H54 (cell line): ENCODE results near the gene TRIM42.

Experiments
- DNase-seq: peaks from one replicate; pipeline ENCODE4 v3.0.0; 2011; ENCODE audit warnings: low spot score, mixed read lengths; ENCODE audit not compliant: insufficient read length
- FAIRE-seq: peaks from 3 replicates; lab custom pipeline; 2011; peaks lifted over from hg19 to GRCh38; lab: Jason Lieb, UNC
- POLR2A ChIP-seq: IDR thresholded peaks from 2 replicates; pipeline ENCODE4 v1.6.1; 2011; ENCODE audit warnings: low read depth, mild to moderate bottlenecking, low read length

TRIM42 gene

DNA sequence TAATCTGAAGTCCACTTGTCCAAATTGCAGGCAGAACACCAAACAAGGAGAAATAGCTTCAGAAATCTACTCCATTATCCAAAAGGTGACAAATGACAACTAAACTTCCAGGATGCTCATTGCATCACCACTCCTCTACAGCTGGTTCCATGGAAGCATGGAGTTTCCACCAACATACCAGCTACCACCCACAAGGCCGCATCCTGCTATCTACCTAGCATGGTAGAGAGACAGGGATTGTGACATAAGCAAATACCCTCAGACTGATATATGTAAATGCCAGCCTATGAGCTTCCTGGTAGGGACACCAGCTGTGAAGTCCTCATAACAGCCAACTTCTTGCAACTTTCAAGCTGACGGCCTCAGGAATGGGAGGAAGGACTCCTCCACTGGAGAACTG is at the start of gene TRIM42:
Gene TRIM42, plus strand, starts transcription at position 301 of the 400 bp plus-strand sequence. CDS start 166 bp downstream, outside the sequence.
- no peak for TF ChIP-seq POLR2A
- DNase-seq (no peak), FAIRE-seq (no peak)

DNA sequence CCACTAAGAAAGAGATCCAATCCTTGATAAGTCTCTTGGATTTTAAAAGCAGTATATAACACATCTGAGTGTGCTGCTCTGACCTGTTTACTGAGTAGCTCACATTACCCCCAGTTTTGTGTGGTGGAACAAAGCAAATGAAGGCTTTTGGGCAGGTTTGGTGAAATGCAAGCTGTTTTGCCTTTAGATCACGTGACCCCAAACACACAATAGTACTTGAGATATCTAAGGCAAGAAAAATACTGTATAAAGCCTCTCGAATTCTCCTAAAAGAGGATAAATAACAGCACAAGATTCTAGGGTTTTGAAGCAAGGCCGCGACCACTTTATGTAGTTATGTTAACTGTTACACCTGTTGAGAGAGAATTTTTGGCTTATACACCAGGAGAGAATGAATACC is 49.3 kb upstream of the TRIM42 start:
- no peak for TF ChIP-seq POLR2A
- DNase-seq: no peak
- FAIRE-seq: no peak

DNA sequence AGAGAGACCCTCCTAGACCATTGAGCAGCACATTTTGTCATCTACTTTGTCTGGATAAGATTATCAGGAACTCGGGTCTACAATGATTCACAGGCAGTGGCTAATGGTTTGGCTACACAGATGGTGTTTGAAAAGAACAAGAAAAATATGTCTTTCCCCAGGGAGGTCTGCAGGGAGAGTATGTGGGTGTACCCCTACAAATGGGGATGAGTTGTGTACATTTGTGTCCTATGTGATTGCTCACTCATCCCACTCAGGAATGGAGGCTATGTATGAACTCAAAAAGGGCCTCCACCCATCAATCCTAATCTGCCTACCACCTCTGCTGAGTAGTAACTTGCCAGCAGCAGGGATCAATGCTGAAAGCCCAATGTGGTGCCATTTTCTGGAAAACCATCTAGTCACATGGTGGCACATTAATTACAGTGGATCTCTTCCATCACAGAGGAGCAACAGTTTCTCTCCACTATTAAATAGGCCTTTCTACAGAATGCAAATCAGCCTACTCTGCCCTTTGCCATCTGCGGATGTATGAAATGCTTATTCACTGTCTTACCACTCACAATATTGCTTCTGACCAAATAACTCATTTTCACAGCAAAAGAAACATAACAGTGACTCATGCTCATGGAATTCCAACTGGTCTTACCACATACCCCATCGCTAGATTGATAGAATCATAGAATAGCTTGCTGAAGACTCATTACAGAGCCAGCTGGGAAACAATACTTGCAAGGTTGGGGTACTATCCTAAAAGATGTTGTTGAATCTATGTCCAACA is 48.3 kb upstream of the TRIM42 start:
- DNase-seq: peak; percentile 7
- FAIRE-seq: peak; percentile 94
- no peak for TF ChIP-seq POLR2A

DNA sequence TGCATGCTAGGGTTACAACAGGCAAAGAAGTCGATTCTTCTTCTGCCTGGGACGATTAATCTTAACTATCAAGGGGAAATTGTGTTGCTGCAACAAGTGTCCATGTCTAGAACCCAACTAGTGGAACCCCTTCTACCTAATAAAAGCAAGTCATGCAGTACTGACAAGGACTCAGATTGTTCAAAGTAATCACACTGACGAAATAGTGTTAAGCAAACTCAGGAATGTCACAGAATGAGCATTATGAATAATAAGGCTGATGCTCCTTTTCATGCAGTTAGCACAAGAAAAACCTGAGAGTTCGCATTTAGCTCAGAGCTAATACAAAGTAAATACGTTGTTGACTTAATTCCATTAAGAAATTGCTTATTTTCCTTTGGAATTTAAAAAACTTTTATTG is 47.5 kb upstream of the TRIM42 start:
- no peak for DNase-seq
- no peak for TF ChIP-seq POLR2A
- FAIRE-seq: no peak

DNA sequence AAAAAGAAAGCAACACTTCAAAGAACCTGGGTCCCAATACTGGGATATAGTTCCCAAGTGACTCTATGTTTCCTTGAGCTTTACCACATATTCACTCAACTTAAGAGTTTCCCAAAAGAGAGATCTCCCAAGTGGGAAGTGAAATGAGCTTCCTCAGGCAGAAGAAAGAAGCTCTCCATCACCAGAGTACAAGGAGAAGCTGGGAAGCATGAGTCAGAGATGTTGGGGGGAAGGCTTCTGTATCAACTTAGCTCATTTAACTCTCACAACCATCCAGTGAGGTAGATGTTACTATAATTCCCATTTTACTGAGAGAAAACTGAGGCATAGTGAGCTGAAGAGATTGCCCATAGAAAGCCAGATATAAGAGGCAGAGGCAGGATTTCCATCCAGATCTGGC is 47.0 kb upstream of the TRIM42 start:
- no peak for TF ChIP-seq POLR2A
- no peak for DNase-seq
- no peak for FAIRE-seq

DNA sequence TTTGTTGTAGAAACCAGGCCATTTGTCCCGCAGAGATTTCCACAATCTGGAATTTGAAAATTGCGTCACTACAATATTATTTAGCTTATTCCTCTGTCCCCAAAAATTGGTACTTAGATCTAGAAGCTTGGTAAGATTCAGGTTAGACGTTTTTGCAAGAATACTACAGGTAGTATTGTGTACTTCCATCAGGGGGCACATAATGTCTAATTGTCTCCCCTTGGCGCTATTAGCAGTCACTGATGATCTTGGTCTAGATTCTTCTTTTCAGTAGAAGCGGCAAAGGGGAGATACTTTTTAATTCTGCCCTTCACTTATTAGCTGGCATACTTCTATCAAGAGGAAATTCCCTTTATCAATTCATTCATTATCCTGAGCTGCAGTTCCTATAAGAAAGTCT is 42.6 kb upstream of the TRIM42 start:
- TF ChIP-seq POLR2A: no peak
- DNase-seq (no peak), FAIRE-seq (no peak)

DNA sequence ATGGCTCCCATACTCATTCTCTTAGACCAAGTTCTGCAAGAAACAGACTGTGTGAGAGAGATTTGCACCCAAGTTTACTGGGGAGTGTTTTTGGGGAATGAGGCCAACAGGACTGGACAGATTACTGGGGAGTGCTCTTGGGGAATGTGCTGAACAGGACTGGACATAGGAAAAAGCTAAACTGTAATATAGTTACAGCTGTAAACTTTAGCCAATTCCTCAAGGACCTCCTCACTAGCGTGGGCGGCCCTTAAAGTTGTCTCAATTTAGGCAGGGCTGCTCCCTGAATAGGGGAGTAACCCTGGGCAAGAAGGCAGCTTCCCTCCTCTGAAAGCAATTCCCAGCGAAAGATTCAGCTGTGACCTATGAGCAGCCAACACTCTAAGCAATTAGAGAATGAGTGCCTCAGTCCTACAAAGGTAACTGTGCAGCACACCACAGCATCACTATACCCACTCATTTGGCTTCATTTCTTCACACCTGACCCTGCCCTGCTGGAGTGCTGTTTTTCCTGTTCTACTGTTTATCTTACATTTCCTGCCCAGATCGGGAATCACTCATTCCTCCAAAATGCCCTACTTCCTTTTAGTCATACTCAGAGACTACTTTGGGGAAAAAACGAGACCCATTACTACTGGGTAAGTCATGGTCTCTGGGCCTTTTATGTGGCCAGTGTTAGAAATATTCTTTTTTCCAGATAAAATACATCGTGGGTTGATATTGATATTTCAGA is 41.3 kb upstream of the TRIM42 start:
- no peak for FAIRE-seq
- no peak for DNase-seq
- no peak for TF ChIP-seq POLR2A

DNA sequence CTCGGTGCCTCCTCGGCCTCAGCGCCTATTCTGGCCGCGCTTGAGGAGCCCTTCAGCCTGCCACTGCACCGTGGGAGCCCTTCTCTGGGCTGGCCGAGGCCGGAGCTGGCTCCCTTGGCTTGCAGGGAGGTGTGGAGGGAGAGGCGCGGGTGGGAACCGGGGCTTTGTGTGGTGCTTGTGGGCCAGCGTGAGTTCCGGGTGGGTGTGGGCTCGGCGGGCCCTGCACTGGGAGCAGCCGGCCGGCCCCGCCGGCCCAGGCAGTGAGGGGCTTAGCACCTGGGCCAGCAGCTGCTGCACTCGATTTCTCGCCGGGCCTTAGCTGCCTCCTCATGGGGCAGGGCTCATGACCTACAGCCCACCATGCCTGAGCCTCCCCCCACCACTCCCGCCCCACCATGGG is 26.6 kb upstream of the TRIM42 start:
- TF ChIP-seq POLR2A: no peak

DNA sequence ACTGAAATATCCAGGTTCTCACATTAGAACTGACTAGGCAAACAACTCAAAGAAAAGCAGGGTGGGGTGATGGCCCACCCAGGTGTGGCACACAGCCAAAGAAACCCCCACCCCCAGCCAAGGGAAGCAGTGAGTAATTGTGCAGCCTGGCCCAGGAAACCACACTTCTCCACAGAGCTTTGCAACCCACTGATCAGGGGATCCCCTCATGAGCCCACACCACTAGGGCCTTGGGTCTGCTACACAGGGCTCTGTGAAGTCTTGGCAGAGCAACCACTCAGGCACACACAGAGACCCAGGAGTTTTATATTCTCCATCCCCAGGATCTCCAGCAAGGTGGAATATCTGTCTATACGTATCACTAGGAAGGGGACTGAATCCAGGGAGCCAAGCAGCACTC is 22.2 kb upstream of the TRIM42 start:
- DNase-seq: no peak
- FAIRE-seq: no peak
- TF ChIP-seq POLR2A: no peak

More for the DNA sequence above, 26.6 kb upstream of the TRIM42 start:
- no peak for DNase-seq
- FAIRE-seq: no peak

DNA sequence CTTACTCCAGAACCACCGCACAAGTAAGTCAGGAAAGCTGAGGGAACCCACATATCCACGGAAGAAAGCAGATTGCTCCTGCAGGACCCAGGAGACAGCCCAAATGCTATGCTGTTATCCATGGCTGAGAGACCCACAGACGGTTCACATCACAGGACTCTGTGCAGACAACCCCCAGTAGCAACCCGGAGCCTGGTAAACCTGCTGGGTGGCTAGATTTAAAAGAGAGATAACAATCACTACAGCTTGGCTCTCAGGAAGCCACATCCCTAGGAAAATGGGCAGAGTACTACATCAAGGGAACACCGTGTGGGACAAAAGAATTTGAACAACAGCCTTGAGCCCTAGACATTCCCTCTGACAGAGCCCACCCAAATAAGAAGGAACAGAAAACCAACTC is 13.8 kb upstream of the TRIM42 start:
- FAIRE-seq (no peak), DNase-seq (no peak)
- no peak for TF ChIP-seq POLR2A

DNA sequence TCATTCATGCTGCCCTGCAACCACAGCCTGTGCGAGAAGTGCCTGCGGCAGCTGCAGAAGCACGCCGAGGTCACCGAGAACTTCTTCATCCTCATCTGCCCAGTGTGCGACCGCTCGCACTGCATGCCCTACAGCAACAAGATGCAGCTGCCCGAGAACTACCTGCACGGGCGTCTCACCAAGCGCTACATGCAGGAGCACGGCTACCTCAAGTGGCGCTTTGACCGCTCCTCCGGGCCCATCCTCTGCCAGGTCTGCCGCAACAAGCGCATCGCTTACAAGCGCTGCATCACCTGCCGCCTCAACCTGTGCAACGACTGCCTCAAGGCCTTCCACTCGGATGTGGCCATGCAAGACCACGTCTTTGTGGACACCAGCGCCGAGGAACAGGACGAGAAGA is 4.7 kb downstream of the TRIM42 start:
- DNase-seq: no peak
- no peak for FAIRE-seq
- TF ChIP-seq POLR2A: no peak

DNA sequence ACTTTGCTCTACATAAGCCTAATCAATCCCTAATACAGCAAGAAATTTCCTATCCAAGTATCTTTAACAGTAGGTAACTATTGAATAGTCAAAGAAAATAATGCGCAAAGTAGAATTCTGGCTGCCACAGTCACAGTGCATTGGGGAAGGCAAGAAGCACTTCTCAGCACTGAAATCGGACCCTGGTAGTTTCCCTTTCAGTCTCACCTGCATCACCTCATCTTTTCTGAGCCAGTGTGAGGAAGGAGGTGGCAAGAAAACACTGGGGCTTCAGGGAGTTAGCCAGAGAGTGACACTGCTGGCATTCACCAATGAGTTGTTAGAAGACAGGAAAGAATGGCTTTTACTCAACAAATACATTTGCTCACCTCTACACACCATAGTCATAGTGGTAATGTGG is 8.3 kb downstream of the TRIM42 start:
- DNase-seq (no peak), FAIRE-seq (no peak)
- TF ChIP-seq POLR2A: no peak

DNA sequence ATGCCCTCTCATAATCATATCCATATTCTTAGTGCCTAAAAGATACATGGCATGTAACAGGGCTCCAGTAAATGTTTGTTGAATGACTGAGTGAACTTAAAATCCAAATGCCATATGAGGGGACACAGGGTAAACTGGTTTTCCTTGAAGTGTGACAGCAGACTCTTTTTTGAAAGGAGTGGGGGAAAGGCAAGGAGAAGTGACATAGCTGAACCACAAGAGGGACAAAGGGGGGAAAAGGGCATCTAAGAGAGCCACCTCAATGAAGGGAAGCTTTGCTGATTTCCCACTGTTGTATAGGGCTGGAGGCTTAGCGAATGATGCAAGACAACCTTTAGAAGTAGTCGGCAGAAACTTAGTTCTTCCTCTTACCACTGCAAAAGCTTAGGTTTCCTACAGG is 9.1 kb downstream of the TRIM42 start:
- FAIRE-seq (no peak), DNase-seq (no peak)
- TF ChIP-seq POLR2A: no peak

DNA sequence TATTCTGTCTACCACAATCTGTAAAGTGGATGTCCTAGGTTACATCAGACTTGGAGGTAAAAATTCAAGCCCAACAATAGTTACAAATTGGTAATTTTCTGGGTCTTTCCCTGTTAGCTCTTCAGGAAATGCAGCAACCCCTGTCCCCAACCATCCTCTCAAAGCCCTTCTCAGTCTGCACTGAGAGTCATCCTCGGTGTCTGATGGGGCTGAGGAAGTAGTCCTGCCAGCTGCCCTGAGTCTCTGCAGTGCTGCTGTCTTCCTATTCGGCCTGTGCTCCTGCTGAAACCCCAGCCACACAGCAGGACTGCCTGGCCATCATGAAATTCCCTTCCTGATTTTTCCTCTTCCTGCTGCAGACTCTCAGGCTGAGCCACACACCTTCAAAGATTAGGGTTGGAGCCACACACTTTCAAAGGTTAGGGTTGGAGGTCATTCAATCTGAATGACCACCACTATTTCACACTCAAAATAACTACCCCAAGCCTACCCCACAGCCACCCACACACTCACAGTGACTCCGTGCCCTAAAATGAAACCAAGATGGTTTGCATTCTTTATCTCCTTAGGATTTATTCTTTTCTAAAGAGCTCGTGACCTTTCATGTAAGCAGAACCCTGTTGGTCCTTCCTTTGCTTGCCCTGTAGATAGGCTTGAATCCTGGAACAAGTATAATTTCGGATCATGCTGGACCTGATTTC is 17.6 kb downstream of the TRIM42 start:
- FAIRE-seq (no peak), DNase-seq (no peak)

More for the DNA sequence above, 17.6 kb downstream of the TRIM42 start:
- no peak for TF ChIP-seq POLR2A
